Hepatocyte (in vitro differentiated cells): ENCODE data around the gene UQCC5. TPM values are rescaled to one million over a fixed set of nuclear protein-coding genes. Genes with fewer than 3 reads are reported as not detected.

Experiments
- DNase-seq: peaks from one replicate; pipeline ENCODE4 v3.0.0-alpha.2; 2016; ENCODE audit warnings: low spot score
- H2AFZ ChIP-seq: fragments of 200-600 bp; sonication (generic); 2 replicates; pipeline ENCODE4 v1.6.0; 2016; ENCODE audit warnings: antibody characterized with exemption, mild to moderate bottlenecking
- H3K27ac ChIP-seq: fragments of 200-600 bp; sonication (generic); 2 replicates; pipeline ENCODE4 v1.5.1; 2016; ENCODE audit warnings: mild to moderate bottlenecking
- H3K27me3 ChIP-seq: fragments of 200-600 bp; sonication (generic); 2 replicates; pipeline ENCODE4 v1.6.1; 2016
- H3K36me3 ChIP-seq: fragments of 200-600 bp; sonication (generic); replicated peaks from 2 replicates; pipeline ENCODE4 v1.5.1; 2016; ENCODE audit warnings: low read depth; ENCODE audit not compliant: insufficient read depth
- H3K4me1 ChIP-seq: fragments of 200-600 bp; sonication (generic); 2 replicates; pipeline ENCODE4 v1.5.1; 2016; ENCODE audit warnings: mild to moderate bottlenecking, moderate library complexity; ENCODE audit not compliant: insufficient read depth
- H3K4me2 ChIP-seq: fragments of 200-600 bp; sonication (generic); 2 replicates; pipeline ENCODE4 v1.6.0; 2016
- H3K4me3 ChIP-seq: fragments of 200-600 bp; sonication (generic); 2 replicates; pipeline ENCODE4 v1.5.1; 2016; ENCODE audit warnings: mild to moderate bottlenecking
- H3K79me2 ChIP-seq: fragments of 200-600 bp; sonication (generic); 2 replicates; pipeline ENCODE4 v1.6.0; 2017; ENCODE audit warnings: mild to moderate bottlenecking
- H3K9me2 ChIP-seq: fragments of 200-600 bp; sonication (generic); replicated peaks from 2 replicates; pipeline ENCODE4 v1.6.0; 2017; ENCODE audit warnings: mild to moderate bottlenecking; ENCODE audit not compliant: insufficient read depth
- H3K9me3 ChIP-seq: fragments of 200-600 bp; sonication (generic); 2 replicates; pipeline ENCODE4 v1.5.1; 2016; ENCODE audit warnings: low read depth, mild to moderate bottlenecking
- H4K20me1 ChIP-seq: fragments of 200-600 bp; sonication (generic); 2 replicates; pipeline ENCODE4 v1.6.0; 2016; ENCODE audit warnings: mild to moderate bottlenecking; ENCODE audit not compliant: insufficient read depth, poor library complexity, severe bottlenecking
- EZH2 ChIP-seq: fragments of 200-600 bp; sonication (generic); IDR thresholded peaks from 2 replicates; pipeline ENCODE4 v1.6.1; 2016; ENCODE audit warnings: antibody characterized with exemption, mild to moderate bottlenecking, borderline replicate concordance
- EZH2phosphoT487 ChIP-seq: fragments of 200-600 bp; sonication (generic); IDR thresholded peaks from one replicate; pipeline ENCODE4 v1.6.1; 2018; ENCODE audit warnings: antibody characterized with exemption, mild to moderate bottlenecking, low read depth, moderate library complexity; ENCODE audit not compliant: unreplicated experiment, severe bottlenecking
- WGBS: methylation state at CpG from one replicate; pipeline ENCODE4 v1.1.6; 2016; ENCODE audit warnings: low lambda C conversion rate; ENCODE audit errors: missing lambda C conversion rate; 5-methylcytosine and 5-hydroxymethylcytosine counted together
- polyA plus RNA-seq: library from polyadenylated mRNA; unstranded; fragments of >200 nt; fragmentation: Nextera tagmentation; extraction: Ambion mirVana; gene quantifications from 2 replicates; pipeline ENCODE4 v1.2.1, GENCODE V29; 2016
- total RNA-seq: library from RNA; depleted of rRNA; stranded (reverse); fragments of >200 nt; gene quantifications from 2 replicates; pipeline ENCODE4 v1.2.3, GENCODE V29; 2014
- TF ChIP-seq, protein P1 (sequence below): fragments of 200-600 bp; sonication (generic); IDR thresholded peaks from 2 replicates; pipeline ENCODE4 v1.5.1; 2016; ENCODE audit warnings: antibody characterized with exemption, mild to moderate bottlenecking; ENCODE audit not compliant: poor library complexity

Gene UQCC5
- total and polyA plus RNA-seq, 2 experiments from 2014 or later: 0.83 to 51.7 TPM

DNA sequence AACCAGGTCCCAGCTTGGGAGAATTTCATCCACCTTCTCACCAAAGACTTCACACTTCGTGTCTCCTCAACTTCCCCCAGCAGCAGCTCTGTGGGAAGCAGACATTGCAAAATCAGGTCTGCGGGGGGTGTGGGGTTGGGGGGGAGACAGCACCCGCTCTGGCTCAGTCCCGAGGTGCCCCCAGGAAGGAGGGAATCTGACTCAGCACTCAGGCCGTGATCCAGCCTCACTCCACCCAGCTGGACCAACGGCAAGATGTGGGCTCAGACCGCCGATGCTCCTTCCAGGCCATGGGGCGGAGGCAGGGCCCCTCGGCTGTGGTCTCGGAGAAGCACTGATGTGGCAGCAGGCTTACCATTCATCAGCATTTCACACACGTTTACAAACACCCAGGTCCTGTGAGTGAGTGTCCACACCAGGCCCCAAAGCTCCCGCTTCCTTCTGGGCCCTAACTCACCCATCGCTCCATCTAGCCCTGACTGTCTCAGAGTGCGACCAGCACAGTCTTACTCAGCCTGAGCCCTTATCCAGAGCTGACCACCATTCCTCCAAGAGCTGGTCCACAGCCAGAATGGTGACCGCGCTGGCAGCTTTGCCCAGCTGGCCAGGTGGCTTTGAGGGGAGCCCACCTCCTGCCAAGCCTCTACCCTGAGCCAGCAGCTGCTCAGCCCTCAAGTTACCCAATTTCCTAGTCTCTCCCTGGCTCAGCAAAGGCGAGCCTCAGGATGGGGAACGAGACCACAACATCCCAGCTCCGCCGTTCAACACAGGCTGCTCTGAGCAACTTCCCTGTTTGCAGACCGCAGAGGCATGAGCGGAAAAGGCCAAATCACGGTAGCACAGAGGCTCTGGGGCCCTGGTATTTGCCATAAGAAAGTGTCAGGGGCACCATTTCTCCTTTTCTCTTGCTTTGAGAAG lies 38.0 kb upstream of the UQCC5 start:
- TF ChIP-seq, protein P1, sequence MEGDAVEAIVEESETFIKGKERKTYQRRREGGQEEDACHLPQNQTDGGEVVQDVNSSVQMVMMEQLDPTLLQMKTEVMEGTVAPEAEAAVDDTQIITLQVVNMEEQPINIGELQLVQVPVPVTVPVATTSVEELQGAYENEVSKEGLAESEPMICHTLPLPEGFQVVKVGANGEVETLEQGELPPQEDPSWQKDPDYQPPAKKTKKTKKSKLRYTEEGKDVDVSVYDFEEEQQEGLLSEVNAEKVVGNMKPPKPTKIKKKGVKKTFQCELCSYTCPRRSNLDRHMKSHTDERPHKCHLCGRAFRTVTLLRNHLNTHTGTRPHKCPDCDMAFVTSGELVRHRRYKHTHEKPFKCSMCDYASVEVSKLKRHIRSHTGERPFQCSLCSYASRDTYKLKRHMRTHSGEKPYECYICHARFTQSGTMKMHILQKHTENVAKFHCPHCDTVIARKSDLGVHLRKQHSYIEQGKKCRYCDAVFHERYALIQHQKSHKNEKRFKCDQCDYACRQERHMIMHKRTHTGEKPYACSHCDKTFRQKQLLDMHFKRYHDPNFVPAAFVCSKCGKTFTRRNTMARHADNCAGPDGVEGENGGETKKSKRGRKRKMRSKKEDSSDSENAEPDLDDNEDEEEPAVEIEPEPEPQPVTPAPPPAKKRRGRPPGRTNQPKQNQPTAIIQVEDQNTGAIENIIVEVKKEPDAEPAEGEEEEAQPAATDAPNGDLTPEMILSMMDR: no peak
- TF ChIP-seq EZH2phosphoT487 (no peak), EZH2 (no peak)
- no peaks in the 10 kb centered on the region for H3K9me2 ChIP-seq
- DNase-seq: peak; percentile 47
- H3K27me3 ChIP-seq: no peaks in the 10 kb centered on the region
- H4K20me1 ChIP-seq: no peaks in the 10 kb centered on the region
- 87% methylated on average over 24 of the region's 24 CpGs for WGBS
- no peak overlapping the region for H3K4me3 ChIP-seq
- no peaks in the 10 kb centered on the region for H3K9me3 ChIP-seq
- H3K4me2 ChIP-seq: no peak overlapping the region
- no peak overlapping the region for H2AFZ ChIP-seq
- H3K36me3 ChIP-seq: no peaks in the 10 kb centered on the region
- H3K79me2 ChIP-seq: no peaks in the 10 kb centered on the region
- peak overlapping the region; percentile 57 for H3K27ac ChIP-seq
- H3K4me1 ChIP-seq: no peaks in the 10 kb centered on the region

DNA sequence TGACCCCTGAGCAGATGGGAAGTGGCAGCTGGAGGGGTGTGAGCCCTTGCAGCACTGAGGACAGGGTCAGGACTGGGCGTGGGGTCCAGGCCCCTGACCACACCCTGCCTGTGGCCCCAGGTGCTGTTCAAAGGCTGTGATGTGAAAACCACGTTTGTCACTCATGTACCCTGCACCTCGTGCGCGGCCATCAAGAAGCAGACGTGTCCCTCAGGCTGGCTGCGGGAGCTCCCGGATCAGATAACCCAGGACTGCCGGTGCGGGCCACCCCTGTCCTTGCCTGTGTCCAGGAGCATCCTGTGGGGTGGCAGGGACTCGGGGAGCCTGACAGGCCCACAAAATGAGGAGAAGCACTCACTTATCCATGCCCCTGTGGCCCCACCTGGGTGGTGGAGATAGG lies 35.4 kb upstream of the UQCC5 start:
- no peaks in the 10 kb centered on the region for H3K4me1 ChIP-seq
- H3K9me2 ChIP-seq: no peaks in the 10 kb centered on the region
- H3K4me2 ChIP-seq: no peak overlapping the region
- TF ChIP-seq, protein P1: no peak
- TF ChIP-seq EZH2 (no peak), EZH2phosphoT487 (no peak)
- no peak overlapping the region for H3K4me3 ChIP-seq
- no peak for DNase-seq
- no peaks in the 10 kb centered on the region for H3K79me2 ChIP-seq
- no peaks in the 10 kb centered on the region for H4K20me1 ChIP-seq
- no peaks in the 10 kb centered on the region for H3K27me3 ChIP-seq
- H3K9me3 ChIP-seq: no peaks in the 10 kb centered on the region
- WGBS: 91% methylated on average over 11 of the region's 11 CpGs
- H2AFZ ChIP-seq: no peak overlapping the region
- no peaks in the 10 kb centered on the region for H3K36me3 ChIP-seq
- no peak overlapping the region for H3K27ac ChIP-seq

DNA sequence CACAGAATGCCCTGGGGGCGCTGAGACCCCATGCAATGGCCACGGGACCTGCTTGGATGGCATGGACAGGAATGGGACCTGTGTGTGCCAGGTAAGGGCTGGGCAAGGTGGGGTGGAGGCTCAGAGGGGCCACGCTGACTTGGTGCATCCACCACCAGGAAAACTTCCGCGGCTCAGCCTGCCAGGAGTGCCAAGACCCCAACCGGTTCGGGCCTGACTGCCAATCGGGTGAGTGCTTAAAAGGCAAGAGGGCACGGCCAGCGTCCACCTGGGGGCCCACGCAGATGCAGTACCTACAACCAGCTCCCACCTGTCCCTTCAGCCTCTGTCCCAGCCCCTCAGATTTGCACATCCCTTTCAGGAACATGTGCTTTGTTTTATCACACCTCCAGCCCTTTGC lies 34.4 kb upstream of the UQCC5 start:
- Histone ChIP-seq H2AFZ (no peak overlapping the region), H3K79me2 (no peaks in the 10 kb centered on the region), H4K20me1 (no peaks in the 10 kb centered on the region), H3K27ac (no peak overlapping the region), H3K27me3 (no peaks in the 10 kb centered on the region), H3K9me2 (no peaks in the 10 kb centered on the region), H3K4me3 (no peak overlapping the region), H3K36me3 (no peaks in the 10 kb centered on the region), H3K4me2 (no peak overlapping the region), H3K4me1 (peaks cover 5% of the 10 kb centered on the region), H3K9me3 (no peaks in the 10 kb centered on the region)
- WGBS: 92% methylated on average over 11 of the region's 11 CpGs
- no peak for DNase-seq
- TF ChIP-seq, protein P1: no peak
- TF ChIP-seq EZH2 (no peak), EZH2phosphoT487 (no peak)
